ENCODE measurements around the gene POLR3B.

- no peak for TF ChIP-seq JUND (IDR thresholded peaks at IDR 0.05; ENCODE audit: low read length)
- TF ChIP-seq FOSL1 (IDR thresholded peaks at IDR 0.05; ENCODE audit: insufficient read depth, low read depth, low read length), result no peak
- TF ChIP-seq POLR2AphosphoS5 (IDR thresholded peaks at IDR 0.05; ENCODE audit: low read depth, low read length), result no peak
- TF ChIP-seq USF2 (IDR thresholded peaks at IDR 0.05; ENCODE audit: low read length), result no peak
Measured at GRCh38 chr12:106522708-106523107, 165.2 kb downstream of the POLR3B start.

All from H1 (cell line).